Uterus (tissue), 4 donors: Measurements from ENCODE around the gene HARS1. TPM values are rescaled to one million over a fixed set of nuclear protein-coding genes. Genes with fewer than 3 reads are reported as not detected.
A peak's percentile ranks its signal among the peaks of the same experiment; 100 is the strongest.

Experiments used
- DNase-seq, 2 donors: peaks; one replicate each; pipeline ENCODE4 v3.0.0-alpha.2; 2019 to 2020
- H3K27ac ChIP-seq, 2 donors: fragments of 200-600 bp; sonication (generic); 1 replicate in 1 of 2; 2 replicates in 1 of 2; pipeline ENCODE4 v1.5.1; 2016 to 2018
- H3K27me3 ChIP-seq, 2 donors: fragments of 200-600 bp; sonication (generic); one replicate each; pipeline ENCODE4 v1.5.1; 2018 to 2019; ENCODE audit warnings: control low read depth in 1 of 2
- H3K36me3 ChIP-seq, 2 donors: fragments of 200-600 bp; sonication (generic); one replicate each; pipeline ENCODE4 v1.5.1; 2019; ENCODE audit warnings: control low read depth in 1 of 2
- H3K4me1 ChIP-seq, 2 donors: fragments of 200-600 bp; sonication (generic); one replicate each; pipeline ENCODE4 v1.5.1; 2018 to 2019; ENCODE audit warnings: control low read depth in 1 of 2
- H3K4me3 ChIP-seq, 2 donors: fragments of 200-600 bp; sonication (generic); 1 replicate in 1 of 2; 2 replicates in 1 of 2; pipeline ENCODE4 v1.5.1; 2018 to 2019; ENCODE audit warnings: mild to moderate bottlenecking in 1 of 2
- H3K9me3 ChIP-seq, 2 donors: fragments of 200-600 bp; sonication (generic); one replicate each; pipeline ENCODE4 v1.5.1; 2019; ENCODE audit warnings: control low read depth in 1 of 2
- CTCF ChIP-seq, 4 experiments: fragments of 200-600 bp in 2 of 4; fragments of 450-650 bp in 2 of 4; sonication (generic) in 2 of 4; IDR thresholded peaks; one replicate each; pipeline ENCODE4 v1.5.1; 2016 to 2019; ENCODE audit warnings: antibody characterized with exemption in 4 of 4, mild to moderate bottlenecking in 2 of 4, moderate library complexity in 1 of 4
- POLR2A ChIP-seq, 2 donors: fragments of 450-650 bp; IDR thresholded peaks; one replicate each; pipeline ENCODE4 v1.6.1; 2016; ENCODE audit warnings: antibody characterized with exemption in 2 of 2, mild to moderate bottlenecking in 1 of 2, moderate library complexity in 1 of 2
- intact Hi-C: fragments of 100-400 bp; cut with DNase I; formaldehyde crosslinking; loops from one replicate; pipeline ENCODE4 v1.15.1; 2023; ENCODE audit warnings: low total_unique reads
- total RNA-seq, 4 donors: library from RNA; depleted of rRNA in 3 of 4; stranded (reverse); fragments of >200 nt in 3 of 4; gene quantifications; one replicate each; pipeline versions ENCODE4 v1.1.0 to v1.2.4, GENCODE V29; 2014 to 2023
- donor health status: DM: yes; HTN: yes; CAD: no.

The HARS1 gene
- total RNA-seq, 4 donors from 2014 or later: 20.3 to 50.5 (median 40.4) TPM

GRCh38 chr5:140632366-140633020 is 58.7 kb downstream of the HARS1 start:
- peak; percentile 31 to 52 for DNase-seq
- TF ChIP-seq CTCF (IDR thresholded peaks at IDR 0.05) (no peak), POLR2A (IDR thresholded peaks at IDR 0.05) (peak in 1 of 2 donors; percentile 13)
- no peaks in the 10 kb centered on the region for H3K27me3 ChIP-seq
- H3K9me3 ChIP-seq: no peaks in the 10 kb centered on the region
- intact Hi-C loops: no loop called here
- no peaks in the 10 kb centered on the region for H3K4me1 ChIP-seq
- peak overlapping the region; percentile 56 to 61 for H3K27ac ChIP-seq
- H3K36me3 ChIP-seq: no peaks in the 10 kb centered on the region
- peak overlapping the region; percentile 32 to 45 for H3K4me3 ChIP-seq

- H3K36me3 ChIP-seq: no peaks in the 10 kb centered on the region
- TF ChIP-seq POLR2A (IDR thresholded peaks at IDR 0.05): no peak
- TF ChIP-seq CTCF (IDR thresholded peaks at IDR 0.05): no peak
- H3K4me3 ChIP-seq: peak overlapping the region; percentile 32 to 45
- no peak for DNase-seq
- H3K27me3 ChIP-seq: no peaks in the 10 kb centered on the region
- intact Hi-C loops: no loop called here
- H3K27ac ChIP-seq: peak overlapping the region; percentile 56 to 61
- no peaks in the 10 kb centered on the region for H3K4me1 ChIP-seq
- H3K9me3 ChIP-seq: no peaks in the 10 kb centered on the region
Measured at GRCh38 chr5:140631831-140632365, 59.3 kb downstream of the HARS1 start.

GRCh38 chr5:140631036-140631417 is 60.1 kb downstream of the HARS1 start:
- no peak for DNase-seq
- no peak overlapping the region for H3K4me3 ChIP-seq
- H3K4me1 ChIP-seq: no peaks in the 10 kb centered on the region
- TF ChIP-seq POLR2A (IDR thresholded peaks at IDR 0.05) (no peak), CTCF (IDR thresholded peaks at IDR 0.05) (no peak)
- no peaks in the 10 kb centered on the region for H3K27me3 ChIP-seq
- intact Hi-C loops: no loop called here
- H3K9me3 ChIP-seq: no peaks in the 10 kb centered on the region
- H3K27ac ChIP-seq: no peak overlapping the region
- H3K36me3 ChIP-seq: no peaks in the 10 kb centered on the region

GRCh38 chr5:140630292-140631035 is 60.7 kb downstream of the HARS1 start:
- Histone ChIP-seq H3K36me3 (no peaks in the 10 kb centered on the region), H3K27me3 (no peaks in the 10 kb centered on the region), H3K27ac (no peak overlapping the region), H3K4me1 (no peaks in the 10 kb centered on the region), H3K4me3 (no peak overlapping the region), H3K9me3 (no peaks in the 10 kb centered on the region)
- intact Hi-C loops: no loop called here
- DNase-seq: no peak
- no peak for TF ChIP-seq CTCF (IDR thresholded peaks at IDR 0.05)
- no peak for TF ChIP-seq POLR2A (IDR thresholded peaks at IDR 0.05)

- Histone ChIP-seq H3K36me3 (no peaks in the 10 kb centered on the region), H3K27ac (no peak overlapping the region), H3K4me1 (no peaks in the 10 kb centered on the region), H3K9me3 (no peaks in the 10 kb centered on the region), H3K27me3 (no peaks in the 10 kb centered on the region), H3K4me3 (no peak overlapping the region)
- intact Hi-C loops: no loop called here
- no peak for DNase-seq
- TF ChIP-seq POLR2A (IDR thresholded peaks at IDR 0.05): no peak
- TF ChIP-seq CTCF (IDR thresholded peaks at IDR 0.05): no peak
Measured at GRCh38 chr5:140628711-140629110, 62.5 kb downstream of the HARS1 start.
